HCT116 (cell line): Measurements from ENCODE around the gene DAZAP1. TPM values are rescaled to one million over a fixed set of nuclear protein-coding genes. Genes with fewer than 3 reads are reported as not detected.
A peak's percentile ranks its signal among the peaks of the same experiment; 100 is the strongest.

Experiments
- ATAC-seq: fragments of 200-7000 bp; cut with Tn5 transposase; 2 replicates; pipeline ENCODE4 v1.9.1; 2020; ENCODE audit warnings: mild to moderate bottlenecking, moderate library complexity
- BruUV-seq: library from RNA; stranded (reverse); fragments of 400-500 nt; replicated peaks from 2 replicates; lab custom pipeline; 2021; lab: Mats Ljungman, UMichigan
- CTCF ChIA-PET: fragments of 300-600 bp; sonication (Branson Sonifier 250); formaldehyde crosslinking; loops from one replicate; lab custom pipeline; 2021; ENCODE audit warnings: antibody characterized with exemption; lab: Charles Lee
- POLR2A ChIA-PET: fragments of 300-600, 350-600 bp; sonication (Branson Sonifier 250); formaldehyde crosslinking; loops from one replicate; lab custom pipeline; 2021; ENCODE audit warnings: antibody characterized with exemption; lab: Charles Lee
- RAD21 ChIA-PET, 2 experiments: fragments of 300-600 bp; sonication (Branson Sonifier 250); formaldehyde crosslinking; loops; one replicate each; lab custom pipeline; 2023; ENCODE audit warnings: low total read pairs in 2 of 2; ENCODE audit not compliant: uncharacterized antibody in 2 of 2, unreplicated experiment in 2 of 2, low non-redundant PET in 1 of 2; lab: Charles Lee
- DNase-seq: peaks from one replicate; pipeline ENCODE4 v3.0.0-alpha.2; 2010; ENCODE audit warnings: low read depth, low spot score
- H2AFZ ChIP-seq: fragments of 200-600 bp; shearing (Covaris generic), sonication (generic); 2 replicates; pipeline ENCODE4 v1.6.1; 2017; ENCODE audit warnings: low read depth, mixed run types, mixed read lengths, antibody characterized with exemption, low read length; ENCODE audit not compliant: poor library complexity, severe bottlenecking
- H3K27ac ChIP-seq: 2 replicates; pipeline ENCODE4 v1.5.1; 2012; ENCODE audit warnings: low read depth, low read length
- H3K27me3 ChIP-seq: fragments of 200-600 bp; sonication (generic); 2 replicates; pipeline ENCODE4 v1.6.1; 2016; ENCODE audit warnings: mixed run types, low read length, mixed read lengths; ENCODE audit not compliant: insufficient read depth
- H3K36me3 ChIP-seq, 2 experiments: fragments of 200-500 bp in 1 of 2; fragments of 200-600 bp in 1 of 2; sonication (Bioruptor generic) in 1 of 2; sonication (generic) in 1 of 2; 2 replicates each; pipeline versions ENCODE4 v1.5.1 to v1.6.1; 2014 to 2016; ENCODE audit warnings: low read length in 2 of 2, inconsistent platforms in 1 of 2, mixed read lengths in 1 of 2, mixed run types in 1 of 2; ENCODE audit not compliant: insufficient read depth in 2 of 2, control insufficient read depth in 1 of 2
- H3K4me1 ChIP-seq, 2 experiments: fragments of 200-600 bp in 1 of 2; sonication (generic) in 1 of 2; 2 replicates each; pipeline versions ENCODE4 v1.5.1 to v1.6.1; 2012 to 2017; ENCODE audit warnings: low read length in 2 of 2, inconsistent platforms in 1 of 2, mild to moderate bottlenecking in 1 of 2, mixed read lengths in 1 of 2, mixed run types in 1 of 2, moderate library complexity in 1 of 2; ENCODE audit not compliant: insufficient read depth in 2 of 2, control insufficient read depth in 1 of 2
- H3K4me2 ChIP-seq: fragments of 200-600 bp; sonication (generic); 2 replicates; pipeline ENCODE4 v1.6.1; 2017; ENCODE audit warnings: mixed run types, low read length, mixed read lengths
- H3K4me3 ChIP-seq, 2 experiments: fragments of 200-600 bp in 1 of 2; sonication (generic) in 1 of 2; replicated peaks in 1 of 2; 2 replicates each; pipeline ENCODE4 v1.5.1; 2011 to 2016; ENCODE audit warnings: low read length in 2 of 2, control low read depth in 1 of 2, low read depth in 1 of 2, mild to moderate bottlenecking in 1 of 2, mixed read lengths in 1 of 2, mixed run types in 1 of 2
- H3K79me2 ChIP-seq: fragments of 200-600 bp; sonication (generic); 2 replicates; pipeline ENCODE4 v1.6.1; 2017; ENCODE audit warnings: mild to moderate bottlenecking, mixed run types, low read length, moderate library complexity, mixed read lengths; ENCODE audit not compliant: insufficient read depth
- H3K9ac ChIP-seq: fragments of 200-600 bp; sonication (generic); 2 replicates; pipeline ENCODE4 v1.6.1; 2016; ENCODE audit warnings: low read length, mixed read lengths
- H3K9me2 ChIP-seq: fragments of 200-600 bp; sonication (generic), shearing (Covaris generic); 2 replicates; pipeline ENCODE4 v1.6.1; 2017; ENCODE audit warnings: mixed run types, mild to moderate bottlenecking, moderate library complexity; ENCODE audit not compliant: insufficient read depth
- H3K9me3 ChIP-seq, 2 experiments: fragments of 200-500 bp in 1 of 2; fragments of 200-600 bp in 1 of 2; sonication (Bioruptor generic) in 1 of 2; sonication (generic) in 1 of 2; 2 replicates each; pipeline ENCODE4 v1.6.1; 2014 to 2017; ENCODE audit warnings: low read length in 2 of 2, mixed read lengths in 2 of 2, inconsistent platforms in 1 of 2, low read depth in 1 of 2, mild to moderate bottlenecking in 1 of 2, mixed run types in 1 of 2, moderate library complexity in 1 of 2; ENCODE audit not compliant: control insufficient read depth in 1 of 2, insufficient read depth in 1 of 2
- H4K20me1 ChIP-seq: fragments of 200-600 bp; sonication (generic), shearing (Covaris generic); 2 replicates; pipeline ENCODE4 v1.6.1; 2017; ENCODE audit warnings: mixed run types, mild to moderate bottlenecking, moderate library complexity; ENCODE audit not compliant: insufficient read depth
- CBX3 ChIP-seq: IDR thresholded peaks from 2 replicates; pipeline ENCODE4 v1.6.1; 2012; ENCODE audit warnings: low read depth
- CEBPB ChIP-seq: IDR thresholded peaks from 2 replicates; pipeline ENCODE4 v1.6.1; 2012; ENCODE audit warnings: low read depth
- EZH2phosphoT487 ChIP-seq: fragments of 200-600 bp; IDR thresholded peaks from 2 replicates; pipeline ENCODE4 v1.6.1; 2018; ENCODE audit warnings: antibody characterized with exemption, borderline replicate concordance
- FOSL1 ChIP-seq: IDR thresholded peaks from 2 replicates; pipeline ENCODE4 v1.6.1; 2012; ENCODE audit warnings: low read depth
- JUND ChIP-seq: IDR thresholded peaks from 2 replicates; pipeline ENCODE4 v1.6.1; 2012
- MAX ChIP-seq: IDR thresholded peaks from 2 replicates; pipeline ENCODE4 v1.6.1; 2012
- POLR2A ChIP-seq: IDR thresholded peaks from 2 replicates; pipeline ENCODE4 v1.7.0; 2011; ENCODE audit warnings: borderline replicate concordance; ENCODE audit not compliant: insufficient read depth, insufficient read length; ENCODE audit errors: extremely low read depth
- POLR2AphosphoS5 ChIP-seq: IDR thresholded peaks from 2 replicates; pipeline ENCODE4 v1.6.1; 2011; ENCODE audit warnings: mild to moderate bottlenecking, low read depth, low read length, moderate library complexity
- SIN3A ChIP-seq: IDR thresholded peaks from 2 replicates; pipeline ENCODE4 v1.6.1; 2012; ENCODE audit warnings: low read depth
- SRF ChIP-seq: IDR thresholded peaks from 2 replicates; pipeline ENCODE4 v1.6.1; 2012; ENCODE audit warnings: low read depth
- TCF7L2 ChIP-seq: IDR thresholded peaks from 2 replicates; pipeline ENCODE4 v1.7.0; 2011; ENCODE audit warnings: borderline replicate concordance, inconsistent platforms; ENCODE audit not compliant: insufficient read depth, insufficient read length; ENCODE audit errors: extremely low read depth
- YY1 ChIP-seq: IDR thresholded peaks from 2 replicates; pipeline ENCODE4 v1.6.1; 2011; ENCODE audit warnings: low read length, low read depth, moderate library complexity, mild to moderate bottlenecking; ENCODE audit not compliant: insufficient replicate concordance; ENCODE audit errors: extremely low read depth
- ZBTB33 ChIP-seq: IDR thresholded peaks from 2 replicates; pipeline ENCODE4 v1.6.1; 2011; ENCODE audit warnings: mild to moderate bottlenecking, low read length, moderate library complexity; ENCODE audit not compliant: insufficient replicate concordance; ENCODE audit errors: extremely low read depth
- ZNF274 ChIP-seq: fragments of 200-500 bp; sonication (Bioruptor generic); IDR thresholded peaks from 2 replicates; pipeline ENCODE4 v1.6.1; 2014; ENCODE audit warnings: mild to moderate bottlenecking, low read depth, low read length, inconsistent platforms
- intact Hi-C: fragments of 100-400 bp; cut with micrococcal nuclease; formaldehyde crosslinking; loops from 2 replicates; pipeline ENCODE4 v1.10.0; 2022
- total RNA-seq: library from RNA; stranded (reverse); gene quantifications from one replicate; pipeline ENCODE4 v1.2.1, GENCODE V29; 2021; ENCODE audit not compliant: unreplicated experiment

DAZAP1 gene
- total RNA-seq, 1 experiment from 2014 or later: 191 TPM

DNA sequence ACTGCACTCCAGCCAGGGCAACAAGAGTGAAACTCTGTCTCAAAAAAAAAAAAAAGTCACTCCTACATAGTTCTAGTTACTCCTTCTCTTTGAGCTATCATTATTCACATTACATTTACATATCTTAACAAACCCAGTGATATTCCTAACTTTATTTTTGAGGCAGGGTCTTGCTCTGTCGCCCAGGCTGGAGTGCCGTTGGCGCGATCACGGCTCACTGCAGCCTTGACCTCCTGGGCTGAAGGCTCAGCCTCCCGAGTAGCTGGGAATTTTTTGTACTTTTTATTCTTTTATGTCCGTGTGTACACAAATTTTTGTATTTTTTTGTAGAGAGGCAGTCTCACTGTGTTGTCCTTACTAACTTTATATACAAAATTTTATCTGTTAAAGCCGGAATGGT lies 30.2 kb downstream of the DAZAP1 start:
- ChIA-PET POLR2A (no interaction called here), CTCF (interaction anchor here (1.1 kb wide), 1 partner anchor 15 kb away, joined by 4 read pairs; no protein-coding TSS in a partner anchor), RAD21 (no interaction called here)
- peaks cover 18% of the 10 kb centered on the region; the same call in 1 of the 2 replicates for H4K20me1 ChIP-seq
- intact Hi-C loops: no loop called here
- no peak for ATAC-seq
- no peak for DNase-seq
- H3K27ac ChIP-seq: peak overlapping the region; percentile 82
- peaks cover 35 to 53% of the 10 kb centered on the region in 2 experiments for H3K4me1 ChIP-seq
- H2AFZ ChIP-seq: no peak overlapping the region
- no peaks in the 10 kb centered on the region for H3K9me3 ChIP-seq
- no TSS peak for BruUV-seq
- peak overlapping the region; percentile 93 for H3K4me2 ChIP-seq
- TF ChIP-seq ZBTB33: no peak
- TF ChIP-seq TCF7L2: no peak
- no peaks in the 10 kb centered on the region for H3K9me2 ChIP-seq
- H3K79me2 ChIP-seq: peaks cover 48% of the 10 kb centered on the region
- H3K27me3 ChIP-seq: no peaks in the 10 kb centered on the region
- H3K36me3 ChIP-seq: peaks cover 24 to 53% of the 10 kb centered on the region in 2 experiments
- peak overlapping the region; percentile 98 for H3K9ac ChIP-seq
- H3K4me3 ChIP-seq: peak overlapping the region; percentile 25 to 76

DNA sequence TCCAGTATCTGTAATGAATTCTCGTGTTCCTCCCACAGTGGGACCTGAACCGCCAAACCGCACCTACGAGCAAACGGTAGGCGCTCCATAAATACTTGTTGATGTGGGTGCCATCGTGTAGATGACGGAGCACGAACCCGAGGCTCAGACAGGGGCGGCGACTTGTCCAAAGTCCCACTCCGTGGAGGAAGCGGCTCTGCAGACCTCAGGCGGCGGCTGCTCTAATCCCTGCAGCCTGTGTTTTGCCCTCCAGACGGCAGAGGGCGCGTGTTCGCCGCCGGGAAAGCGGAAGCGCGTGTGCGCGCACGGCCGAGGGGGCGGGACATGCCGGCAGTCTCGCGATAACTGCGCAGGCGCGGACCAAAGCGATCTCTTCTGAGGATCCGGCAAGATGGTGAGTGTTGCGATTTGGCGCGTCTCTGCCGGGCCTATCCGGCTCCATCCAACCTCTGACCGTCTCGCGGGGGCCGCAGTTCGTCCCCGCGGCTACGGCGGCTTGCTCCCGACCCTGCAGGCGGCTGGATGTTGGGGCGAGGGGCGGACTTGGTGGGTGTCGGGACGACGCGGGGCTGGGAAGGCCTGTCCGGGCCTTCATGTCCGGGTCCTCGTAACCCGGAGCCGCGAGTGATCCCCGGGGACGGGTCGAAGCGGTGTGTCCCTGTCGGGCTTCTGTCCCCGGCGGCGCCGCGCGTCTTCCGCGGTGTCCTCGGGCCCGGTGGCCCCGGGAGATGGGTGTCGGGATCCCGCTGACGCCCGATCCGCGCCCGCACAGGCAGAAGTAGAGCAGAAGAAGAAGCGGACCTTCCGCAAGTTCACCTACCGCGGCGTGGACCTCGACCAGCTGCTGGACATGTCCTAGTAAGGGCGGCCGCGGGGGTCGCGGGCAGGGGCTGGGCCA lies 30.9 kb downstream of the DAZAP1 start, which contains the start of gene RPS15:
Gene RPS15 (plus strand): TSS at position 362 of the 898 bp plus-strand sequence. CDS start 30 bp downstream, at position 392.
- Histone ChIP-seq H3K79me2 (peaks cover 48% of the 10 kb centered on the region), H3K4me2 (peak within 1 kb of the TSS; percentile 93), H2AFZ (no peak within 1 kb of the TSS), H3K4me3 (peak within 1 kb of the TSS; percentile 76 to 96), H3K9ac (peak within 1 kb of the TSS; percentile 98), H3K27me3 (no peaks in the 10 kb centered on the region), H3K9me2 (no peaks in the 10 kb centered on the region), H3K36me3 (peaks cover 19 to 49% of the 10 kb centered on the region in 2 experiments), H3K27ac (peak within 1 kb of the TSS; percentile 82), H4K20me1 (peaks cover 21% of the 10 kb centered on the region; the same call in 1 of the 2 replicates), H3K9me3 (no peaks in the 10 kb centered on the region), H3K4me1 (peaks cover 42 to 60% of the 10 kb centered on the region in 2 experiments)
- RAD21 ChIA-PET: no interaction called here
- DNase-seq (peak; percentile 90), ATAC-seq (peak; percentile 86)
- BruUV-seq: TSS peak; percentile 74
- POLR2A ChIA-PET: no interaction called here
- intact Hi-C loops: no loop called here
- CTCF ChIA-PET: no interaction called here
- TF ChIP-seq SRF: no peak; the same call in 1 of the 2 replicates
- TF ChIP-seq POLR2AphosphoS5: peak; percentile 99
- TF ChIP-seq CEBPB: no peak
- TF ChIP-seq ZNF274: no peak
- no peak; the same call in 1 of the 2 replicates for TF ChIP-seq FOSL1
- TF ChIP-seq ZBTB33: peak; percentile 97
- peak; percentile 96 for TF ChIP-seq SIN3A
- peak; percentile 96 for TF ChIP-seq CBX3
- no peak; the same call in 1 of the 2 replicates for TF ChIP-seq JUND
- peak; percentile 93 for TF ChIP-seq POLR2A
- no peak for TF ChIP-seq EZH2phosphoT487
- TF ChIP-seq TCF7L2: peak; percentile 84
- peak; percentile 84 for TF ChIP-seq YY1
- TF ChIP-seq MAX: peak; percentile 95
